Pancreas (tissue), 10 donors: ENCODE measurements around the gene UBE2E2. TPM values are rescaled to one million over a fixed set of nuclear protein-coding genes. Genes with fewer than 3 reads are reported as not detected.
"Not testable (repeated sequence)": the region's sequence is repeated elsewhere in the genome, so short reads cannot be mapped to it uniquely, and the experiment has no call there.

Experiments used
- ATAC-seq, 4 donors: fragments of 200-7000 bp; cut with Tn5 transposase; one replicate each; pipeline versions ENCODE4 v1.8.0 to v1.9.1; 2020; ENCODE audit warnings: mild to moderate bottlenecking in 4 of 4, moderate library complexity in 4 of 4
- DNase-seq, 6 donors: peaks; one replicate each; pipeline ENCODE4 v3.0.0-alpha.2; 2020
- FAIRE-seq: peaks from 2 replicates; lab custom pipeline; 2012; peaks lifted over from hg19 to GRCh38; lab: Jason Lieb, UNC
- H3K27ac ChIP-seq, 4 donors: fragments of 200-600 bp; sonication (generic); 1 replicate in 3 of 4; 2 replicates in 1 of 4; pipeline versions ENCODE4 v1.5.0 to v1.8.0; 2020
- H3K27me3 ChIP-seq, 4 donors: fragments of 200-600 bp; one replicate each; pipeline ENCODE4 v1.8.0; 2021
- H3K36me3 ChIP-seq, 3 donors: fragments of 200-600 bp; sonication (generic) in 1 of 3; one replicate each; pipeline versions ENCODE4 v1.5.0 to v1.8.0; 2020 to 2021
- H3K4me1 ChIP-seq, 3 donors: fragments of 200-600 bp; one replicate each; pipeline ENCODE4 v1.8.0; 2021
- H3K4me3 ChIP-seq, 4 donors: fragments of 200-600 bp; sonication (generic) in 2 of 4; one replicate each; pipeline versions ENCODE4 v1.5.0 to v1.8.0; 2020 to 2021
- H3K9me3 ChIP-seq, 4 donors: fragments of 200-600 bp; one replicate each; pipeline ENCODE4 v1.8.0; 2021
- WGBS, 2 donors: extraction: QIAGEN DNeasy Blood & Tissue Kit; methylation state at CpG; one replicate each; pipeline ENCODE4 v1.1.7; 2013; 5-methylcytosine and 5-hydroxymethylcytosine counted together
- intact Hi-C, 3 donors: fragments of 100-400 bp; cut with DNase I; formaldehyde crosslinking; loops; one replicate each; pipeline versions ENCODE4 v1.11.1 to v1.14.2; 2022
- polyA plus RNA-seq, 2 donors: library from polyadenylated mRNA; stranded (reverse); fragments of 200-250 nt; gene quantifications; one replicate each; pipeline ENCODE4 v1.2.3, GENCODE V29; 2013
- total RNA-seq, 6 donors: library from RNA; stranded (reverse); fragmentation: NEBNext Ultra II Directional in 4 of 6; extraction: Animal tissue kit (Norgen Biotek cat#: 25700) in 4 of 6; gene quantifications; one replicate each; pipeline versions ENCODE4 v1.2.1 to v1.2.4, GENCODE V29; 2021 to 2023
- TF ChIP-seq, protein P1 (sequence below), 4 donors: fragments of 200-600 bp; sonication (generic) in 3 of 4; IDR thresholded peaks; one replicate each; pipeline versions ENCODE4 v1.5.0 to v1.8.0; 2021; ENCODE audit warnings: antibody characterized with exemption in 4 of 4
- donor health status: healthy with polysubstance abuse.
- donor health status: DM: no; HTN: no; CAD: no; lungs with moderate emphysema.
- donor health status: DM: no; HTN: no; CAD: no.
- donor health status: control.
- donor health status: control.
- donor health status: Bipolar disorder and iron deficiency.
- donor health status: DM: yes; HTN: yes; CAD: no.
- donor health status: DM: no; HTN: no; CAD: no.
- donor health status: DM: no; HTN: no; CAD: no.
- donor health status: DM: yes; HTN: yes; CAD: no.

Gene UBE2E2
- total and polyA plus RNA-seq, 8 donors: 3.3 to 11.6 (median 5.8) TPM

DNA sequence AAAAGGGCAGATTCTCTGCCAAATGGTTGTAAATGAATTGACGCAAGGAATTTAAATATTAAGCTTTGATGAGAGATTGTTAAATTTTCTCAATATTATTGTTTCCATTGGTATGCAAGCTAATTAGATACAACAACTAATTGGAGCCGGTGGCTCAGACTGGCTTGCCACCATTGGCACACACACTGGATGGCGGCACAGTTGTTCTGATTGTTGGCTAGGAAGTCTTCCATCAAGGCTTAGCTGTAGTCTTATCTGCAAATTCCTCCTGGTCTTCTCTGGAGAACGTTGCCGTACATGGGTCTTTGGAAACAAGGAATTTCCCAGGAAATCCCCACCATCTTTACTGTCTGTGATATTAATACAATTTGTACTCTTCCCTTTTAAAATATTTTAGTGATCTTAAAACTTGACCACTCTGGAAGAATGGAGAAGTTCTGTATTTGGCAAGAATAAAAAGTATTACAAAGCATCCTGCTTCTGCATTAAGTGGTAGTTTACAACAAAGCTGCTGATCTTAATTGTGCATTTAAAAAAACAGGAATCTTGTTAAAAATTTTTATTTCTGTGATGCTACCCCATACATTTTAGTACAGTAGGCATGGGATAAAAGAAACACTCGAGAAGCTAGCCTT is 126.5 kb downstream of the UBE2E2 start:
- intact Hi-C loops: no loop called here
- WGBS, 2 donors: 86 to 92% methylated on average over 6 of the region's 6 CpGs

DNA sequence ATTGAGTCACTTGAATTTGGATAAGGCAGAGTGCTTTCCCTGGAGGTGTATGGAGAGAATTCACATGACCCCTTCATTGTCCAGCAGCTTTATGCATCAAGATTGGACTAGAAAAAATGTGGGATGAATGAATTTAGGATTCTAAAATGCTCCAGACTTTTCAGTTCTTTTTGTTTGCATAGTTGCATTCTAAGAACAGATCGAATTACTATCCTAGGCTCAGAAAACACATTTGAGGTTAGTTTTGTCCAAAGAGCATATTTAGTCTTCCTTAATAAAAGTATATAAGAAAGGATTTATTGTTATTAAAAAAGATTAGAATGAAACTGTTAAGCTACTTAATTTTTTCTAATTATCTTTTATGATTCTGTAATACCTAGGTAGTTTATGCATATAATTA is 127.4 kb downstream of the UBE2E2 start:
- TF ChIP-seq, protein P1, sequence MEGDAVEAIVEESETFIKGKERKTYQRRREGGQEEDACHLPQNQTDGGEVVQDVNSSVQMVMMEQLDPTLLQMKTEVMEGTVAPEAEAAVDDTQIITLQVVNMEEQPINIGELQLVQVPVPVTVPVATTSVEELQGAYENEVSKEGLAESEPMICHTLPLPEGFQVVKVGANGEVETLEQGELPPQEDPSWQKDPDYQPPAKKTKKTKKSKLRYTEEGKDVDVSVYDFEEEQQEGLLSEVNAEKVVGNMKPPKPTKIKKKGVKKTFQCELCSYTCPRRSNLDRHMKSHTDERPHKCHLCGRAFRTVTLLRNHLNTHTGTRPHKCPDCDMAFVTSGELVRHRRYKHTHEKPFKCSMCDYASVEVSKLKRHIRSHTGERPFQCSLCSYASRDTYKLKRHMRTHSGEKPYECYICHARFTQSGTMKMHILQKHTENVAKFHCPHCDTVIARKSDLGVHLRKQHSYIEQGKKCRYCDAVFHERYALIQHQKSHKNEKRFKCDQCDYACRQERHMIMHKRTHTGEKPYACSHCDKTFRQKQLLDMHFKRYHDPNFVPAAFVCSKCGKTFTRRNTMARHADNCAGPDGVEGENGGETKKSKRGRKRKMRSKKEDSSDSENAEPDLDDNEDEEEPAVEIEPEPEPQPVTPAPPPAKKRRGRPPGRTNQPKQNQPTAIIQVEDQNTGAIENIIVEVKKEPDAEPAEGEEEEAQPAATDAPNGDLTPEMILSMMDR (IDR thresholded peaks at IDR 0.05): no peak
- DNase-seq (no peak), ATAC-seq (no peak), FAIRE-seq (peak; percentile 83)
- H3K36me3 ChIP-seq: no peaks in the 10 kb centered on the region
- intact Hi-C loops: no loop called here
- WGBS, 2 donors: 78 to 84% methylated on average over 1 of the region's 1 CpG
- H3K4me3 ChIP-seq: no peak overlapping the region
- H3K4me1 ChIP-seq: no peaks in the 10 kb centered on the region
- H3K27me3 ChIP-seq: no peaks in the 10 kb centered on the region
- no peak overlapping the region for H3K27ac ChIP-seq
- H3K9me3 ChIP-seq: no peaks in the 10 kb centered on the region

More for the DNA sequence above, 126.5 kb downstream of the UBE2E2 start:
- DNase-seq: no peak
- H3K27ac ChIP-seq: no peak overlapping the region
- TF ChIP-seq, protein P1 (IDR thresholded peaks at IDR 0.05): no peak
- no peak for ATAC-seq
- FAIRE-seq: no peak
- no peak overlapping the region for H3K4me3 ChIP-seq
- no peaks in the 10 kb centered on the region for H3K9me3 ChIP-seq
- H3K36me3 ChIP-seq: no peaks in the 10 kb centered on the region
- no peaks in the 10 kb centered on the region for H3K27me3 ChIP-seq
- H3K4me1 ChIP-seq: no peaks in the 10 kb centered on the region

DNA sequence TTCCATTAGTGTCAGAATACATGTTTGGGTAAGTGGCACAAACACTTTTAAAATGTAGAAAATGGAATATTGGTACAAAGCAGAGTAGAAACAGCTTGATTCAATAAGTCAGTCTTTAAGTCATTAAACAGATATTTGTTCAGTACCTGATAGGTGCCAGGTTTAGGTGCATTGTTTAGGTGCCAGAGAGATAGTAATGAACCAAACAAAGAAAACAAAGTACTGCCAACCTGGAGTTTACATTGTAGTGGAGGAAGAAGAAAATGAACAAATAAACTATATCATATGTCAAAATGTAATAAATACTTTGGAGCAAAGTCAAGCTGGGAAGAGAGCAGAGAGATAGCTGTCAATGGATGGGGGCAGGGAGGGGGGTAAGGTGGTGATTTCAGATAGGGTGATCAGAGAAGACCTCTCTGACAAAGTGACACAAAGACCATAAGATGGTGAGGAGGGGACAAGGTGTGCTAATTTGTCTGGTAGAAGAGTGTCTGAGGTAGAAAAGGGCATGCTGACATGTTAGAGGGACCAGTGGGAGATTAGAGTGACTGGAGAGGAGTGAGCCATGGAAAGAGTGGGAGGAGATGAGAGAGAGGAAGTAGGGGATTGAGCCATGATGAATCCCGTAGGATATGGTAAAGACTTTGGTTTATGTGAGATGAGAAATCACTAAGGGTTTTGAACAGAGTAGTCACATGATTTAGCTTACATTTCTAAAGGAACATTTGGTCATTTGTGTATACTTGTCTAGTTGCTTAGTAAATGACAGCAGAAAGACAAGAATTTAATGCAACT is 128.2 kb downstream of the UBE2E2 start:
- intact Hi-C loops: no loop called here
- DNase-seq (no peak), FAIRE-seq (no peak), ATAC-seq (no peak)
- Histone ChIP-seq H3K27me3 (no peaks in the 10 kb centered on the region), H3K36me3 (no peaks in the 10 kb centered on the region), H3K27ac (no peak overlapping the region), H3K4me1 (no peaks in the 10 kb centered on the region), H3K9me3 (no peaks in the 10 kb centered on the region), H3K4me3 (no peak overlapping the region)
- WGBS, 2 donors: 74 to 96% methylated on average over 1 of the region's 1 CpG
- TF ChIP-seq, protein P1 (IDR thresholded peaks at IDR 0.05): no peak

DNA sequence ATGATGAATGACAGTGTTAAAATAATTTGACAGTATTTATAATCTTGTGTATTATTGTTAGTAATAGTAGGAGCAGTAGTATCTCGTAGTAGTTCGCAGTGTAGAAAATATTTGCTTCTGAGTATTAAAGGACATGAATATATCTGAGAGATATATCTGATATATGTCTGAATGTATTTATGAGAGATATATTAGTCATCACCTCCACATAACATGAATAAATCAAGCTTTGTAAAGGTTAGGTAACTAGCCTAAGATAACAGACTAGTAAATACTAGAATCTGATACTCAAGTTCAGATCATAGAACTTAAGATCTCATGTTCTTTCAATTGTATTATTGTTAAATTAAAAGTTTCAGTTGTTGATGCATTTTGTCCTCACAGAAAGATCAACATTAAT is 130.5 kb downstream of the UBE2E2 start:
- DNase-seq (no peak), ATAC-seq (no peak), FAIRE-seq (peak; percentile 17)
- Histone ChIP-seq H3K4me1 (no peaks in the 10 kb centered on the region), H3K9me3 (no peaks in the 10 kb centered on the region), H3K4me3 (no peak overlapping the region), H3K36me3 (no peaks in the 10 kb centered on the region), H3K27ac (no peak overlapping the region), H3K27me3 (no peaks in the 10 kb centered on the region)
- TF ChIP-seq, protein P1 (IDR thresholded peaks at IDR 0.05): no peak
- intact Hi-C loops: no loop called here
- 91 to 96% methylated on average over 2 of the region's 2 CpGs for WGBS, 2 donors

DNA sequence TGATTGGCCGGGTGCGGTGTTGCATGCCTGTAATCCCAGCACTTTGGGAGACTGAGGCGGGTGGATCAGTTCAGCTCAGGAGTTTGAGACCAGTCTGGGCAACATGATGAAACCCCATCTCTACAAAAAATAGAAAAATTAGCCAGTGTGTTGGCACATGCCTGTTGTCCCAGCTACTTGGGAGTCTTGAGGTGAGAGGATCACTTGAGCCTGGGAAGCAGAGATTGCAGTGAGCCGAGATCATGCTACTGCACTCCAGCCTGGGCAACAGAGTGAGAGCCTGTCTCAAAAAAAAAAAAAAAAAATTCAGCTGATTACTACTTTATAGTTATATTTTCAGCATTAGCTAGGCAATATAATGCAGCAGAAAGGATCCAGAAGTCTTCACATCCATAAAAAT is 133.7 kb downstream of the UBE2E2 start:
- intact Hi-C loops, H3K4me3 ChIP-seq, H3K4me1 ChIP-seq, ATAC-seq, FAIRE-seq, DNase-seq, H3K36me3 ChIP-seq, H3K9me3 ChIP-seq, H3K27me3 ChIP-seq, H3K27ac ChIP-seq: not testable (repeated sequence)
- 98 to 99% methylated on average over 4 of the region's 4 CpGs for WGBS, 2 donors
